ENCODE results near the gene WDFY4. TPM values are rescaled to one million over a fixed set of nuclear protein-coding genes. Genes with fewer than 3 reads are reported as not detected.

Gene WDFY4
- total RNA-seq, 1 experiment from 2014 or later: 0.23 TPM

GRCh38 chr10:49029666-49030065, 345.0 kb downstream of the WDFY4 start:
- no TSS peak for BruUV-seq (replicated peaks)
- Histone ChIP-seq H3K27me3 (ENCODE audit: control insufficient read depth, insufficient read depth, low read length) (no peaks in the 10 kb centered on the region; the same call in none of the 2 replicates), H3K36me3 (ENCODE audit: control insufficient read depth, insufficient read depth, low read length) (no peaks in the 10 kb centered on the region), H3K4me3 (ENCODE audit: low read depth in 2 of 2, low read length in 2 of 2) (no peak overlapping the region), H3K27ac (ENCODE audit: low read length) (no peak overlapping the region), H3K4me1 (ENCODE audit: control insufficient read depth, insufficient read depth, low read length) (no peaks in the 10 kb centered on the region), H3K9me3 (ENCODE audit: control insufficient read depth, insufficient read depth, low read depth, low read length) (no peaks in the 10 kb centered on the region)
- ATAC-seq (no peak), DNase-seq (ENCODE audit: low read depth, low spot score) (no peak)
- CTCF ChIA-PET: no interaction called here
- in situ Hi-C loops (cut with HindIII; ENCODE audit: low pct_unique_long_range_greater_than_20kb, low sequenced_read_pairs): no loop called here
- intact Hi-C loops (cut with micrococcal nuclease; ENCODE audit: unreplicated experiment): no loop called here
- TF ChIP-seq REST (IDR thresholded peaks at IDR 0.05; ENCODE audit: insufficient read depth in 1 of 2, low read depth in 2 of 2, low read length in 1 of 2): no peak
- no peak for TF ChIP-seq CTCF (IDR thresholded peaks at IDR 0.05)
- no peak for TF ChIP-seq TCF7L2 (IDR thresholded peaks at IDR 0.05; ENCODE audit: low read depth, low read length)
- no peak for TF ChIP-seq SIN3A (IDR thresholded peaks at IDR 0.05; ENCODE audit: borderline replicate concordance, insufficient read depth, low read depth, low read length)
- no peak for TF ChIP-seq POLR2AphosphoS5 (IDR thresholded peaks at IDR 0.05; ENCODE audit: low read depth, low read length)
- POLR2A ChIA-PET: no interaction called here

Small RNAs within 50 kb of the gene (microRNA-seq; reads per million reads assigned to microRNA genes)
- gene MIR4294 (ENCODE audit: unreplicated experiment): not detected

Other genes with a start within 250 kb of the WDFY4 start
- gene ARHGAP22, start 79.8 kb upstream of the WDFY4 start, total RNA-seq (2021; ENCODE audit: unreplicated experiment): 1.8 TPM